Ammon's horn (tissue), 1 donor: ENCODE results near the gene FAM151A.
"Not testable (repeated sequence)": the region's sequence is repeated elsewhere in the genome, so short reads cannot be mapped to it uniquely, and the experiment has no call there.

Experiments used
- DNase-seq: peaks from one replicate; pipeline ENCODE4 v3.0.0-alpha.2; 2016; ENCODE audit warnings: low spot score

The FAM151A gene

GRCh38 chr1:54636461-54637446 is 13.4 kb upstream of the FAM151A start:
- not testable (repeated sequence) for DNase-seq

DNA sequence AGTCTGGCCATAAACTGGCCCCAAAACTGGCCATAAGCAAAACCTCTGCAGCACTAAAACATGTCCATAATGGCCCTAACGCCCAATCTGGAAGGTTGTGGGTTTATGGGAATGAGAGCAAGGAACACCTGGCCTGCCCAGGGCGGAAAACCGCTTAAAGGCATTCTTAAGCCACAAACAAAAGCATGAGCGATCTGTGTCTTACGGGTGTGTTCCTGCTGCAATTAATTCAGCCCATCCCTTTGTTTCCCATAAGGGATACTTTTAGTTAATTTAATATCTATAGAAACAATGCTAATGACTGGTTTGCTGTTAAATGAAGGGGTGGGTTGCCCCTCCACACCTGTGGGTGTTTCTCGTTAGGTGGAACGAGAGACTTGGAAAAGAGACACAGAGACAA is 12.5 kb upstream of the FAM151A start:
- DNase-seq: not testable (repeated sequence)

GRCh38 chr1:54627196-54627595 is 3.9 kb upstream of the FAM151A start:
- DNase-seq: no peak

- no peak for DNase-seq
These were observed 1.4 kb upstream of the FAM151A start for GRCh38 chr1:54624466-54625464.

- DNase-seq: no peak
These were observed 3.6 kb downstream of the FAM151A start for GRCh38 chr1:54619749-54620148.

DNA sequence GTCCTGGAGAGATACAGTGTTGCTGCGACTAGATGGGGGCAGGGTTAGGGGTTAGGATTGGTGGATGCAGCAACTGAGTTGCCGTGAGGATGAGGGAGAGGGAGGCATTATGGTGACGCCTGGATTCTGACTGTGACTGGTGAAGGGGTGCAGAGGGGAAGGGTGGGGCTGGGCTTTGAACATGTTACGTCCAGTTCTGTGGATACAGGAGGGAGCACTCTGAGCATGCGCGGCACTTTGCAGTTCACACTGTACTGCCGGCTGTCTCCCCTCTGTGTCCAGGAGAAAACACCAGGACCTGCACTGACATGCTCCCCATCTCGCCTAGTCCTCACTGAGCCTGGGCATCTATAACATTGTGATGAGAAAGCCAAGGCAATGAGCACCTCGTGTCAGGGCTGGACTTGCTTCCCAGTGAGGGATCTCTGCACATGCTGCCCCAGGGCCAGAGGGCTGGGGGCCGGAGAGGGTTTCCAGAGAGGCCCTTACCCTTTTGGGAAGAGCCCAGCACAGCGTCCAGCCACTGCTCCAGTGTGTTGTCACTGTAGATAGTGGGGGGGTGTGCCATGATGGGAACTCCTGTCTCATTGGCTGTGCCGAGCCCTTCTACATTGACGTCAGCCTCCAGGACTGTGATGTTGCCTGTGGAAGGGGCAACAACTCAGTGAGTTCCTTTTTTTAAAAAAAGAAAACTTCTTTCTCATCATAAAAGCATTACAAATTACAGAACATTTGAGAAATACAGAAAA is 7.6 kb downstream of the FAM151A start:
- no peak for DNase-seq

DNA sequence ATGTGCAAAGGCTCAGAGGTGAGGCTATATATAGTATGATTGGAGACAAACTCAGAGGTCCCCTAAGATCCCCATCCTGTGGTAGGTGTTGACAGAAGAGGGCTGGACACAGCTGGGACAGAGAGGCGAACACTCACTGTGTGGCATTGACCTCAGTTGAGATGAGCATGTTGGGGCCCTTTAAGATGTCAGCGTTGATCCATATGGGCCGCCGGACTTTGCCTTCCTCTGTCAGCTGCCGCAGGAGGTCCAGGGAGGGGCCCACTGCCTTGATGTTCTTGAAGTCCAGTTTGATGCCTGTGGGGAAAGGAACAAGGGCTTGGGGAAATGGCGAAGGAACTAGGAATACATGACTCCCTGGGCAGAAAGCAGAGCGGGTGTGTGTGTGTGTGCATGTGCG is 8.8 kb downstream of the FAM151A start:
- no peak for DNase-seq

- DNase-seq: no peak
These were observed 9.3 kb downstream of the FAM151A start for GRCh38 chr1:54614024-54614423.

DNA sequence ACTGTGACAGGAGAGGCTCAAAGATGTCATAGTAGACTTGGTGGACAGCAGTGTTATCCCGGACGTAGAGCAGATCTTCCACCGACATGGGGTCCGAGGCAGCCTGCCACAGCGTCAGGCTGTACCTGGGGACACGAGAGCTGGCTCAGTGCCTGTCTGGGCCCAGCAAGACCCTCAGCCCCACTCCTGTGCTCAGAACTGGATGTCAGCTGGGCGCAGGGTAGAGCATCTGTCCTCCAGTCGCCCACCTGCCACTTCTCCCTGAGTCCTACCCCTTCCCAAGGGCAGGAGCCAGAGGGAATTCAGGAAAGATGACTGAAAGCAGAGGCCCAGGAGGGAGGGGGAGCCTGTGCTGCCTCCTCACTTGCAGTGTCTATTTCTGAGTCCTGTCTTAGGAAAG is 11.7 kb downstream of the FAM151A start:
- DNase-seq: no peak

- DNase-seq: no peak
These were observed 12.4 kb downstream of the FAM151A start for GRCh38 chr1:54610601-54611580.

DNA sequence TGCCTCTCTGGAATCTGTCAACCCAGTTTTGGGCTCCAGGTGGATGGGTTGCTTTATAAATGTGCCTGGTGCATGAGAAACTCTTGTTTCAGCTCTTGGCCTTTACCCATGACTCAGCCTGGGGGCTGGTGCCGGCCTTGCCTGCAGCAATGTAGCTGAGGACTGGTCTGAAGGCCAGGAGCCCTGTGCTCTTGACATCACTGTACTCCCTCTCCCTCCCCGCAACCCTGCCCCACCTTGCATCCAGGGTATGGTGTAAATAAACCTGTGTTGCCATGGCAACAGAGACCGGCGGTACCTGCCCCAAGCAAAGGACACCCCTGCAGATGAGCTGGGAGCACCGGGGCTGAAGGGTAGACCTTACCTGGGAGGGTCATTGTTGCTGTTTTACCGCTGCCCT is 13.3 kb downstream of the FAM151A start:
- no peak for DNase-seq

DNA sequence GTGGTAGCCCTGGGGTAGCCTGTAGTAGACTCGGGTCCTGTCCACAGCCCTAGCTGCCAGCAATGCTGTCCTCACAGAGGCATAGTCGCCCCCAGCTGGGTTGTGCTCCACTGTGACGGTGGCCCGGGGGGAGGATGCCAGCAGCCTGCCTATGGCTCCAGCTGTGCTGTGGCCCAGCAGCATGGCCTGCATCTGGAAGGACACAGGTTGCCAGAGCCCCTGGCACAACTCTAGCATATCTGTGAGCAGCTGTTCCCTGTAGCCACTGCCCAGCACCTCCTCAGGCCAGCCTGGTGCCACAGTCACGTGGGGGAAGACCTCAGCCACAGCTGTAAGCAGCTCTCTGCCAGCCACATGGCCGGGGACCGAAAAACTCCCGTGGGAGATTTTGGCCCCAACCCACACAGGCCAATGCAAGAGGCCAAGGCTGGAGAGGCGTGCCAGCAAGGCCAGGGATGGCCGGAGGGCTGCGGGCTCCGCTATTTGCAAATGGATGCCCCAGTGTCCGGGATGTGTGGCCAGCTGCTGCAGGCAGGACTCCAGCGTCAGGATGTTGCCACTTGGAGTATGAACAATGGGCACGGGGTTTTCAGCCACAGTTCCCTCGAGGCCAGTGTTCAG is 13.9 kb downstream of the FAM151A start:
- peak; percentile 65 for DNase-seq

DNA sequence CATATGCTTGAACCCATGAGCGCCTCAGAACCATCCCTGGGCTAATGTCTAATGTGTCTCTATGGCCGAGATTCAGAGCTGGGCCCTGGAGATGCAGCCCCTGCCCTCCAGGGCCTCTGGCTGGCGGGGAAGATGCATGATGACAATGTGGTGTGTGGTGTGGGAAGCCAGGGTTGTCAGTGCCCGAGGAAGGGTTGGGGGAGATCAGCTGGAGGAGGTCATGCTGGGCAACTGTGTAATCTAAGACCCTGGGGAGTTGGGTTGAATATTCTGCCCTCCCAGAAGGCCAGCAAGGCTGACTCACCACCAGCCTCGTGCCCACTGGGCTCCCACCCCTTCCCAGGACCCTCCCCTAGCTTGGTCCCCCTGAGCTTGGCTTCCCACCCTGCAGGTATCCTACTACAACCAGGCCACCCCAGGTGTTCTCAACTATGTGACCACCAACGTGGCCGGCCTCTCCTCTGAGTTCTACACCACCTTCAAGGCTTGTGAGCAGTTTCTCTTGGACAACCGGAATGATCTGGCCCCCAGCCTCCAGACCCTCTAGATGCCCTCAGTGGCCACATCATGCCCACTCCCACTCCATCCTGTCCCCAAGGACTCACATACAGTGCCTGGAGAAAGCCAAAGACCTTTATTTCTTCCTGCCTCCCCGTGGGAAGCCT is 14.6 kb downstream of the FAM151A start:
- no peak for DNase-seq

DNA sequence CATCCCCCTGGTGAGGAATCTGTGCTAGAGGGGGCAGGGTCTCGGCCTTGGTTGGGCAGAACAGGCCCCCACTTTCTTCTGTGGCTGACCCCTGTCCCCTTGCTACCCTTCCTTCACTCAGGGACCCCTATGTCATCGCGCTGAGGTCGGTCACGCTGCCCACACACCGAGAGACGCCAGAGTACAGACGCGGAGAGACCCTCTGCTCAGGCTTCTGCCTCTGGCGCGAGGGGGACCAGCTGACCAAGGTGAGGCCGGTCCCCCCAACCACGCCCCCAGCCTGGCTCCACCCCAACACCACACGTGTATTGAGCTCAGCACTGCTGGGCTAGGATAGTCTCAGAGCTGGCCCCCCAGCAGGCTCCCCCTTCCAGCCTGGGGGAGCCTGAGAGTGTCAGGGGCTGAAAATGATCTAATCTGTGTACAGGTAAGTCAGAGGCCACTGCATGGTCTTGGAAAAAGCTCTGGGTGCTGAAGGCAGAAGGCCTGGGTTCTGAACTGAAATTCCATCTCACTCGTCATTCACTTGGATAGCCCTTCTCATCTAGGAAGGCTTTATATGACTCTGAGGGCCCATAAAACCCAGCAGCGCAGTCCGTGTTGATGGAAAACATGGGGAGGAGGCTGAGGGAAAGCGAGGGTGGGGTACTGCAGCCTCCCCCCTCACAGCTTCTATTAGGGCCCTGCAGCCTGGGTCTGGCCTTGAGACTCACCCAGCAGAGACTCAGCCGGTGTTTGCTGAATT is 15.3 kb downstream of the FAM151A start:
- DNase-seq: no peak

- no peak for DNase-seq
These were observed 16.4 kb downstream of the FAM151A start for GRCh38 chr1:54606990-54607325.

- no peak for DNase-seq
These were observed 17.0 kb downstream of the FAM151A start for GRCh38 chr1:54606096-54606989.

- no peak for DNase-seq
These were observed 18.6 kb downstream of the FAM151A start for GRCh38 chr1:54604572-54605370.
